Effector memory CD8-positive, alpha-beta T cell (primary cell): ENCODE data around the gene ZBTB1.
A peak's percentile ranks its signal among the peaks of the same experiment; 100 is the strongest.

Source experiments
- ATAC-seq: fragments of 150-1000 bp; cut with Tn5 transposase; replicated peaks from 2 replicates; pipeline ENCODE4 v1.10.0; 2021; ENCODE audit warnings: mild to moderate bottlenecking, moderate library complexity
- DNase-seq, 3 experiments: peaks; one replicate each; pipeline ENCODE4 v3.0.0; 2021
- H3K27ac Mint-ChIP-seq, 2 donors: one replicate each; pipeline ENCODE4 v1.8.0; 2022; ENCODE audit warnings: mild to moderate bottlenecking in 2 of 2, mixed read lengths in 2 of 2, moderate library complexity in 2 of 2
- H3K27me3 Mint-ChIP-seq, 2 donors: one replicate each; pipeline ENCODE4 v1.8.0; 2022; ENCODE audit warnings: mixed read lengths in 2 of 2
- H3K36me3 Mint-ChIP-seq: one replicate; pipeline ENCODE4 v1.8.0; 2022; ENCODE audit warnings: mild to moderate bottlenecking, moderate library complexity, mixed read lengths; ENCODE audit not compliant: insufficient read depth
- H3K4me1 Mint-ChIP-seq, 2 donors: one replicate each; pipeline ENCODE4 v1.8.0; 2022; ENCODE audit warnings: low read depth in 2 of 2, mixed read lengths in 2 of 2
- H3K4me3 Mint-ChIP-seq, 2 donors: one replicate each; pipeline ENCODE4 v1.8.0; 2022; ENCODE audit warnings: mild to moderate bottlenecking in 2 of 2, mixed read lengths in 2 of 2, moderate library complexity in 2 of 2
- H3K9me3 Mint-ChIP-seq, 2 donors: one replicate each; pipeline ENCODE4 v1.8.0; 2022; ENCODE audit warnings: mixed read lengths in 2 of 2

Gene ZBTB1

GRCh38 chr14:64474698-64475097, 29.9 kb upstream of the ZBTB1 start:
- Mint-ChIP-seq H3K27ac (no peak overlapping the region), H3K4me3 (no peak overlapping the region), H3K36me3 (peaks cover 7% of the 10 kb centered on the region)

GRCh38 chr14:64475585-64476273, 28.8 kb upstream of the ZBTB1 start:
- no peaks in the 10 kb centered on the region for H3K27me3 Mint-ChIP-seq
- peaks cover 9% of the 10 kb centered on the region for H3K36me3 Mint-ChIP-seq
- ATAC-seq (no peak), DNase-seq (no peak)
- no peak overlapping the region for H3K4me3 Mint-ChIP-seq
- no peaks in the 10 kb centered on the region for H3K9me3 Mint-ChIP-seq
- no peak overlapping the region for H3K27ac Mint-ChIP-seq
- peaks cover 1 to 10% of the 10 kb centered on the region in 2 donors for H3K4me1 Mint-ChIP-seq

More at GRCh38 chr14:64474698-64475097, 29.9 kb upstream of the ZBTB1 start:
- no peaks in the 10 kb centered on the region for H3K9me3 Mint-ChIP-seq
- ATAC-seq = no peak
- H3K4me1 Mint-ChIP-seq = peaks cover 1 to 10% of the 10 kb centered on the region in 2 donors
- no peaks in the 10 kb centered on the region for H3K27me3 Mint-ChIP-seq
- no peak for DNase-seq

- Mint-ChIP-seq H3K9me3 (no peaks in the 10 kb centered on the region), H3K27ac (no peak overlapping the region), H3K4me3 (no peak overlapping the region), H3K4me1 (peaks cover 1 to 10% of the 10 kb centered on the region in 2 donors), H3K36me3 (peaks cover 14% of the 10 kb centered on the region), H3K27me3 (no peaks in the 10 kb centered on the region)
- no peak for DNase-seq
- no peak for ATAC-seq
Observed at GRCh38 chr14:64476438-64476837, 28.1 kb upstream of the ZBTB1 start.

- DNase-seq = peak; percentile 18 to 25 (median 19)
- H3K27ac Mint-ChIP-seq = no peak overlapping the region
- H3K27me3 Mint-ChIP-seq = no peaks in the 10 kb centered on the region
Observed at GRCh38 chr14:64478634-64479250, 25.8 kb upstream of the ZBTB1 start.

GRCh38 chr14:64488590-64489099, 15.9 kb upstream of the ZBTB1 start:
- H3K27me3 Mint-ChIP-seq = no peaks in the 10 kb centered on the region
- no peak overlapping the region for H3K4me3 Mint-ChIP-seq
- peak overlapping the region in 1 of 2 donors; percentile 27 for H3K27ac Mint-ChIP-seq
- H3K36me3 Mint-ChIP-seq = peaks cover 74% of the 10 kb centered on the region
- H3K9me3 Mint-ChIP-seq = no peaks in the 10 kb centered on the region
- ATAC-seq (no peak), DNase-seq (no peak)
- peaks cover 15 to 35% of the 10 kb centered on the region in 2 donors for H3K4me1 Mint-ChIP-seq

More at GRCh38 chr14:64478634-64479250, 25.8 kb upstream of the ZBTB1 start:
- peaks cover 24% of the 10 kb centered on the region for H3K36me3 Mint-ChIP-seq
- H3K4me1 Mint-ChIP-seq = peaks cover 1 to 4% of the 10 kb centered on the region in 2 donors
- H3K4me3 Mint-ChIP-seq = no peak overlapping the region
- ATAC-seq = peak; percentile 47
- H3K9me3 Mint-ChIP-seq = no peaks in the 10 kb centered on the region

- Mint-ChIP-seq H3K9me3 (no peaks in the 10 kb centered on the region), H3K4me1 (peaks cover 18 to 53% of the 10 kb centered on the region in 2 donors), H3K27me3 (no peaks in the 10 kb centered on the region), H3K27ac (peak overlapping the region in 1 of 2 donors; percentile 8), H3K4me3 (no peak overlapping the region), H3K36me3 (peaks cover 78% of the 10 kb centered on the region)
- DNase-seq = no peak
- no peak for ATAC-seq
Observed at GRCh38 chr14:64491637-64492036, 12.9 kb upstream of the ZBTB1 start.

- no peak for DNase-seq
- Mint-ChIP-seq H3K9me3 (no peaks in the 10 kb centered on the region), H3K4me3 (peak overlapping the region in 1 of 2 donors; percentile 5), H3K27me3 (no peaks in the 10 kb centered on the region), H3K36me3 (peaks cover 67% of the 10 kb centered on the region), H3K27ac (peak overlapping the region; percentile 2 to 75), H3K4me1 (peaks cover 20 to 61% of the 10 kb centered on the region in 2 donors)
- ATAC-seq = no peak
Observed at GRCh38 chr14:64493455-64493854, 11.1 kb upstream of the ZBTB1 start.

GRCh38 chr14:64495252-64495651, 9.3 kb upstream of the ZBTB1 start:
- Mint-ChIP-seq H3K27me3 (no peaks in the 10 kb centered on the region), H3K36me3 (peaks cover 60% of the 10 kb centered on the region), H3K27ac (no peak overlapping the region)

GRCh38 chr14:64496764-64497163, 7.8 kb upstream of the ZBTB1 start:
- ATAC-seq (no peak), DNase-seq (no peak)
- peaks cover 22 to 68% of the 10 kb centered on the region in 2 donors for H3K4me1 Mint-ChIP-seq
- peak overlapping the region in 1 of 2 donors; percentile 44 for H3K27ac Mint-ChIP-seq
- H3K4me3 Mint-ChIP-seq = no peak overlapping the region
- no peaks in the 10 kb centered on the region for H3K27me3 Mint-ChIP-seq
- H3K9me3 Mint-ChIP-seq = no peaks in the 10 kb centered on the region
- peaks cover 64% of the 10 kb centered on the region for H3K36me3 Mint-ChIP-seq

More at GRCh38 chr14:64495252-64495651, 9.3 kb upstream of the ZBTB1 start:
- peaks cover 23 to 71% of the 10 kb centered on the region in 2 donors for H3K4me1 Mint-ChIP-seq
- no peak for ATAC-seq
- H3K4me3 Mint-ChIP-seq = no peak overlapping the region
- no peaks in the 10 kb centered on the region for H3K9me3 Mint-ChIP-seq
- no peak for DNase-seq

- Mint-ChIP-seq H3K4me3 (peak overlapping the region; percentile 94 to 95), H3K27ac (peak overlapping the region; percentile 99), H3K9me3 (no peaks in the 10 kb centered on the region), H3K36me3 (peaks cover 72% of the 10 kb centered on the region), H3K4me1 (peaks cover 27 to 58% of the 10 kb centered on the region in 2 donors), H3K27me3 (no peaks in the 10 kb centered on the region)
- no peak for ATAC-seq
- no peak for DNase-seq
Observed at GRCh38 chr14:64500088-64500487, 4.5 kb upstream of the ZBTB1 start.

- Mint-ChIP-seq H3K9me3 (no peaks in the 10 kb centered on the region), H3K4me1 (peaks cover 40 to 67% of the 10 kb centered on the region in 2 donors), H3K36me3 (peaks cover 73% of the 10 kb centered on the region), H3K4me3 (peak overlapping the region; percentile 94 to 95), H3K27ac (peak overlapping the region; percentile 99), H3K27me3 (no peaks in the 10 kb centered on the region)
- ATAC-seq (no peak), DNase-seq (no peak)
Observed at GRCh38 chr14:64501411-64502171, 3.0 kb upstream of the ZBTB1 start.

- H3K4me1 Mint-ChIP-seq = peaks cover 45 to 68% of the 10 kb centered on the region in 2 donors
Observed at GRCh38 chr14:64502456-64502855, 2.1 kb upstream of the ZBTB1 start.

GRCh38 chr14:64502887-64503433, 1.6 kb upstream of the ZBTB1 start:
- Mint-ChIP-seq H3K4me1 (peaks cover 48 to 69% of the 10 kb centered on the region in 2 donors), H3K27ac (peak overlapping the region; percentile 99), H3K4me3 (peak overlapping the region; percentile 94 to 95), H3K36me3 (peaks cover 69% of the 10 kb centered on the region), H3K27me3 (no peaks in the 10 kb centered on the region), H3K9me3 (no peaks in the 10 kb centered on the region)
- DNase-seq (no peak), ATAC-seq (no peak)

More at GRCh38 chr14:64502456-64502855, 2.1 kb upstream of the ZBTB1 start:
- Mint-ChIP-seq H3K4me3 (peak overlapping the region; percentile 94 to 95), H3K27ac (peak overlapping the region; percentile 99), H3K36me3 (peaks cover 73% of the 10 kb centered on the region), H3K9me3 (no peaks in the 10 kb centered on the region), H3K27me3 (no peaks in the 10 kb centered on the region)
- DNase-seq = no peak
- ATAC-seq = no peak
